ENCODE data around the gene NOSTRIN.

- TF ChIP-seq POLR2A (IDR thresholded peaks at IDR 0.05) (no peak), CTCF (IDR thresholded peaks at IDR 0.05) (peak; percentile 48 to 71 (median 60)), POLR2AphosphoS5 (IDR thresholded peaks at IDR 0.05) (no peak)
Observed at GRCh38 chr2:168758970-168759820, 43.2 kb upstream of the NOSTRIN start.
